HK-2 (cell line): Measurements from ENCODE around the gene NFIA.

ENCODE experiments used
- DNase-seq: peaks from one replicate; pipeline ENCODE4 v3.0.0-alpha.2; 2018; ENCODE audit not compliant: unreplicated experiment

The NFIA gene

GRCh38 chr1:61299463-61299862 is 217.1 kb downstream of the NFIA start:
- DNase-seq, result no peak

GRCh38 chr1:61300899-61301298 is 218.5 kb downstream of the NFIA start:
- DNase-seq, result no peak

- DNase-seq, result no peak
Measured at GRCh38 chr1:61301824-61302657, 219.7 kb downstream of the NFIA start.

GRCh38 chr1:61307422-61308142 is 225.2 kb downstream of the NFIA start:
- no peak for DNase-seq

- DNase-seq, result no peak
Measured at GRCh38 chr1:61310057-61310456, 227.7 kb downstream of the NFIA start.

GRCh38 chr1:61310538-61310937 is 228.2 kb downstream of the NFIA start:
- DNase-seq, result no peak

- no peak for DNase-seq
Measured at GRCh38 chr1:61313906-61314422, 231.6 kb downstream of the NFIA start.

GRCh38 chr1:61315011-61315410 is 232.7 kb downstream of the NFIA start:
- no peak for DNase-seq

- DNase-seq, result no peak
Measured at GRCh38 chr1:61316493-61316892, 234.1 kb downstream of the NFIA start.

GRCh38 chr1:61318319-61319125 is 236.2 kb downstream of the NFIA start:
- no peak for DNase-seq

- DNase-seq, result no peak
Measured at GRCh38 chr1:61320575-61320974, 238.2 kb downstream of the NFIA start.

- no peak for DNase-seq
Measured at GRCh38 chr1:61322008-61322744, 239.8 kb downstream of the NFIA start.

- no peak for DNase-seq
Measured at GRCh38 chr1:61322769-61323168, 240.4 kb downstream of the NFIA start.

GRCh38 chr1:61323681-61324328 is 241.4 kb downstream of the NFIA start:
- DNase-seq, result no peak

GRCh38 chr1:61326713-61327112 is 244.4 kb downstream of the NFIA start:
- DNase-seq, result no peak

GRCh38 chr1:61327436-61327835 is 245.1 kb downstream of the NFIA start:
- no peak for DNase-seq

- no peak for DNase-seq
Measured at GRCh38 chr1:61329556-61329955, 247.2 kb downstream of the NFIA start.

GRCh38 chr1:61330018-61330417 is 247.7 kb downstream of the NFIA start:
- DNase-seq, result no peak

GRCh38 chr1:61330571-61330970 is 248.2 kb downstream of the NFIA start:
- no peak for DNase-seq

- DNase-seq, result no peak
Measured at GRCh38 chr1:61332196-61332753, 249.9 kb downstream of the NFIA start.

- DNase-seq, result no peak
Measured at GRCh38 chr1:61332796-61333195, 250.4 kb downstream of the NFIA start.
